D721Med (cell line): ENCODE data around the gene A3GALT2.

Source experiments
- DNase-seq: peaks from one replicate; pipeline ENCODE4 v3.0.0; 2011; ENCODE audit warnings: low spot score; ENCODE audit not compliant: insufficient read length
- FAIRE-seq: peaks from 2 replicates; lab custom pipeline; 2011; peaks lifted over from hg19 to GRCh38; lab: Jason Lieb, UNC
- CTCF ChIP-seq: IDR thresholded peaks from 2 replicates; pipeline ENCODE4 v1.5.1; 2012; ENCODE audit warnings: mild to moderate bottlenecking, control low read depth; ENCODE audit not compliant: insufficient read depth; ENCODE audit errors: missing control alignments

A3GALT2 gene

GRCh38 chr1:33366762-33367484, 46.0 kb upstream of the A3GALT2 start:
- no peak for TF ChIP-seq CTCF
- FAIRE-seq, result no peak

GRCh38 chr1:33365560-33365997, 44.7 kb upstream of the A3GALT2 start:
- no peak for FAIRE-seq
- TF ChIP-seq CTCF, result no peak
- no peak for DNase-seq

More at GRCh38 chr1:33366762-33367484, 46.0 kb upstream of the A3GALT2 start:
- DNase-seq, result no peak

GRCh38 chr1:33364565-33364918, 43.6 kb upstream of the A3GALT2 start:
- no peak for FAIRE-seq
- DNase-seq, result no peak
- no peak for TF ChIP-seq CTCF

- no peak for TF ChIP-seq CTCF
- DNase-seq, result no peak
- FAIRE-seq, result no peak
Observed at GRCh38 chr1:33363470-33363861, 42.6 kb upstream of the A3GALT2 start.

GRCh38 chr1:33363021-33363420, 42.1 kb upstream of the A3GALT2 start:
- FAIRE-seq (no peak), DNase-seq (no peak)
- TF ChIP-seq CTCF, result no peak

- TF ChIP-seq CTCF, result no peak
- DNase-seq (no peak), FAIRE-seq (no peak)
Observed at GRCh38 chr1:33361532-33362235, 40.8 kb upstream of the A3GALT2 start.

GRCh38 chr1:33360367-33360766, 39.5 kb upstream of the A3GALT2 start:
- no peak for FAIRE-seq
- DNase-seq, result no peak
- no peak for TF ChIP-seq CTCF
